ENCODE results near the gene SLC2A6. TPM values are rescaled to one million over a fixed set of nuclear protein-coding genes. Genes with fewer than 3 reads are reported as not detected.

SLC2A6 gene
- total and polyA plus RNA-seq, 10 of the 15 experiments (the other 5 are each of a cell fraction or from before 2014, with no cell fraction given) = 1.1 to 37.9 (median 18.3) TPM

DNA sequence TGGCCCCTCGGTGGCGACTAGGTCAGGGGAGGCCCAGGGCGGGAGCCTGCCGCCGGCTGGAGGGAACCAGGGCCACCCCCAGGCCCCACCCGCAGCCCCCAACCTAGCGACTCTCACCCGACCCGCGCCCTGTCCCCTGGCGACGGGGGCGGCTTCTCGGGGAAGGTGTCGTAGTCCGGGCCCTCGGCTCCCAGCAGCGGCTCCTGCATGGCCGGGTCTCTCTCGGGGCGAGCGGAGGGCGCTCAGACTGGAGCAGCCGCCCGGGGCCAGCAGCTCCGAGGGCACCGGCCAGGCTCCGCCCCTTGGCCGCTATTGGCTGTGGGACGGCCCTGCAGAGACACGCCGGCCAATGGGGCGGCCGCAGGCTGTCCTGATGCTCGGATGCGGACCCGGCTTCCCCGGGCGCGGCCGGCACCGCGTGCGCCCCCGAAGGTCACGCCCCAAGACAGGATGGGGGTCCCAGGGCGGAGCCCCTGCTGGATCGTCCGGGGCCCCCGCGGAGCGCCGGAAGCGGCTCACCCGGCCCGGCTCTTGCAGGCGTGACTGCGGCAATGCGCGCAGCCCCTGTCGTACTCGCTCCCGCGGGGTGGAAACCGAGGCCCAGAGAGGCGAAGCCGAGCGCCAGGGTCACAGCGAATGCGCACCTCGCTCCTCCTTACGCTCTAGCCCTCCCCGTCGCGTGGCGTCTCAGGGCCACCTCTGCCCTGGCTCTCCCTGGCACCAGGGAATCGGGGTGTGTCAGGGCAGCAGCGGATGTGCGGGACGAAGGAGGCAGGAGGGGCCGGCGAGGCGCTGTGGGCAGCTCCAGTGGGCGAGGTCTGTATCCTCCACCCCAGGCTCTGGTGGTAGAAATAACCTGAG lies at the start of gene SLC2A6 (continued):
- TF ChIP-seq TARDBP (IDR thresholded peaks at IDR 0.05; ENCODE audit: borderline replicate concordance) (no peak), TAF1 (IDR thresholded peaks at IDR 0.05; ENCODE audit: borderline replicate concordance, low read depth, low read length) (peak; percentile 59; the same call in 1 of the 2 replicates), BACH1 (IDR thresholded peaks at IDR 0.05; ENCODE audit: borderline replicate concordance) (0 out of 2 replicates have a peak, but pooled peaks have one; percentile 24), IKZF2 (IDR thresholded peaks at IDR 0.05) (no peak), ESRRA (IDR thresholded peaks at IDR 0.05; ENCODE audit: low read length) (no peak), PAX8 (IDR thresholded peaks at IDR 0.05) (no peak), ASH2L (IDR thresholded peaks at IDR 0.05; ENCODE audit: borderline replicate concordance, low read depth) (no peak), TCF12 (IDR thresholded peaks at IDR 0.05; ENCODE audit: low read depth, low read length) (no peak), ZNF384 (IDR thresholded peaks at IDR 0.05; ENCODE audit: borderline replicate concordance, low read depth, low read length) (no peak), BHLHE40 (IDR thresholded peaks at IDR 0.05; ENCODE audit: borderline replicate concordance in 1 of 2, low read depth in 2 of 2, low read length in 1 of 2) (peak in 1 of 2 experiments; percentile 64; a peak in 2 of 4 replicates), GABPA (IDR thresholded peaks at IDR 0.05; ENCODE audit: low read depth) (no peak), BMI1 (IDR thresholded peaks at IDR 0.05; ENCODE audit: borderline replicate concordance) (no peak), BCL11A (IDR thresholded peaks at IDR 0.05; ENCODE audit: low read depth, low read length) (no peak), PAX5 (IDR thresholded peaks at IDR 0.05; ENCODE audit: borderline replicate concordance, low read depth, low read length) (peak; percentile 33; the same call in 1 of the 2 replicates)
- TF ChIP-seq, protein P1, sequence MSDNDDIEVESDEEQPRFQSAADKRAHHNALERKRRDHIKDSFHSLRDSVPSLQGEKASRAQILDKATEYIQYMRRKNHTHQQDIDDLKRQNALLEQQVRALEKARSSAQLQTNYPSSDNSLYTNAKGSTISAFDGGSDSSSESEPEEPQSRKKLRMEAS (IDR thresholded peaks at IDR 0.05; ENCODE audit: low read depth, low read length) = peak; percentile 63
- TF ChIP-seq, protein P2, sequence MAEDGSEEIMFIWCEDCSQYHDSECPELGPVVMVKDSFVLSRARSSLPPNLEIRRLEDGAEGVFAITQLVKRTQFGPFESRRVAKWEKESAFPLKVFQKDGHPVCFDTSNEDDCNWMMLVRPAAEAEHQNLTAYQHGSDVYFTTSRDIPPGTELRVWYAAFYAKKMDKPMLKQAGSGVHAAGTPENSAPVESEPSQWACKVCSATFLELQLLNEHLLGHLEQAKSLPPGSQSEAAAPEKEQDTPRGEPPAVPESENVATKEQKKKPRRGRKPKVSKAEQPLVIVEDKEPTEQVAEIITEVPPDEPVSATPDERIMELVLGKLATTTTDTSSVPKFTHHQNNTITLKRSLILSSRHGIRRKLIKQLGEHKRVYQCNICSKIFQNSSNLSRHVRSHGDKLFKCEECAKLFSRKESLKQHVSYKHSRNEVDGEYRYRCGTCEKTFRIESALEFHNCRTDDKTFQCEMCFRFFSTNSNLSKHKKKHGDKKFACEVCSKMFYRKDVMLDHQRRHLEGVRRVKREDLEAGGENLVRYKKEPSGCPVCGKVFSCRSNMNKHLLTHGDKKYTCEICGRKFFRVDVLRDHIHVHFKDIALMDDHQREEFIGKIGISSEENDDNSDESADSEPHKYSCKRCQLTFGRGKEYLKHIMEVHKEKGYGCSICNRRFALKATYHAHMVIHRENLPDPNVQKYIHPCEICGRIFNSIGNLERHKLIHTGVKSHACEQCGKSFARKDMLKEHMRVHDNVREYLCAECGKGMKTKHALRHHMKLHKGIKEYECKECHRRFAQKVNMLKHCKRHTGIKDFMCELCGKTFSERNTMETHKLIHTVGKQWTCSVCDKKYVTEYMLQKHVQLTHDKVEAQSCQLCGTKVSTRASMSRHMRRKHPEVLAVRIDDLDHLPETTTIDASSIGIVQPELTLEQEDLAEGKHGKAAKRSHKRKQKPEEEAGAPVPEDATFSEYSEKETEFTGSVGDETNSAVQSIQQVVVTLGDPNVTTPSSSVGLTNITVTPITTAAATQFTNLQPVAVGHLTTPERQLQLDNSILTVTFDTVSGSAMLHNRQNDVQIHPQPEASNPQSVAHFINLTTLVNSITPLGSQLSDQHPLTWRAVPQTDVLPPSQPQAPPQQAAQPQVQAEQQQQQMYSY (CRISPR knock-in tag; IDR thresholded peaks at IDR 0.05) = no peak
- TF ChIP-seq, protein P3, sequence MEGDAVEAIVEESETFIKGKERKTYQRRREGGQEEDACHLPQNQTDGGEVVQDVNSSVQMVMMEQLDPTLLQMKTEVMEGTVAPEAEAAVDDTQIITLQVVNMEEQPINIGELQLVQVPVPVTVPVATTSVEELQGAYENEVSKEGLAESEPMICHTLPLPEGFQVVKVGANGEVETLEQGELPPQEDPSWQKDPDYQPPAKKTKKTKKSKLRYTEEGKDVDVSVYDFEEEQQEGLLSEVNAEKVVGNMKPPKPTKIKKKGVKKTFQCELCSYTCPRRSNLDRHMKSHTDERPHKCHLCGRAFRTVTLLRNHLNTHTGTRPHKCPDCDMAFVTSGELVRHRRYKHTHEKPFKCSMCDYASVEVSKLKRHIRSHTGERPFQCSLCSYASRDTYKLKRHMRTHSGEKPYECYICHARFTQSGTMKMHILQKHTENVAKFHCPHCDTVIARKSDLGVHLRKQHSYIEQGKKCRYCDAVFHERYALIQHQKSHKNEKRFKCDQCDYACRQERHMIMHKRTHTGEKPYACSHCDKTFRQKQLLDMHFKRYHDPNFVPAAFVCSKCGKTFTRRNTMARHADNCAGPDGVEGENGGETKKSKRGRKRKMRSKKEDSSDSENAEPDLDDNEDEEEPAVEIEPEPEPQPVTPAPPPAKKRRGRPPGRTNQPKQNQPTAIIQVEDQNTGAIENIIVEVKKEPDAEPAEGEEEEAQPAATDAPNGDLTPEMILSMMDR (IDR thresholded peaks at IDR 0.05 in 2 of 3, conservative IDR thresholded peaks at IDR 0.05 in 1 of 3; ENCODE audit: control insufficient read depth in 2 of 3, extremely low read depth in 1 of 3, insufficient read depth in 1 of 3, low read depth in 3 of 3, low read length in 3 of 3) = no peak
- TF ChIP-seq, protein P4, sequence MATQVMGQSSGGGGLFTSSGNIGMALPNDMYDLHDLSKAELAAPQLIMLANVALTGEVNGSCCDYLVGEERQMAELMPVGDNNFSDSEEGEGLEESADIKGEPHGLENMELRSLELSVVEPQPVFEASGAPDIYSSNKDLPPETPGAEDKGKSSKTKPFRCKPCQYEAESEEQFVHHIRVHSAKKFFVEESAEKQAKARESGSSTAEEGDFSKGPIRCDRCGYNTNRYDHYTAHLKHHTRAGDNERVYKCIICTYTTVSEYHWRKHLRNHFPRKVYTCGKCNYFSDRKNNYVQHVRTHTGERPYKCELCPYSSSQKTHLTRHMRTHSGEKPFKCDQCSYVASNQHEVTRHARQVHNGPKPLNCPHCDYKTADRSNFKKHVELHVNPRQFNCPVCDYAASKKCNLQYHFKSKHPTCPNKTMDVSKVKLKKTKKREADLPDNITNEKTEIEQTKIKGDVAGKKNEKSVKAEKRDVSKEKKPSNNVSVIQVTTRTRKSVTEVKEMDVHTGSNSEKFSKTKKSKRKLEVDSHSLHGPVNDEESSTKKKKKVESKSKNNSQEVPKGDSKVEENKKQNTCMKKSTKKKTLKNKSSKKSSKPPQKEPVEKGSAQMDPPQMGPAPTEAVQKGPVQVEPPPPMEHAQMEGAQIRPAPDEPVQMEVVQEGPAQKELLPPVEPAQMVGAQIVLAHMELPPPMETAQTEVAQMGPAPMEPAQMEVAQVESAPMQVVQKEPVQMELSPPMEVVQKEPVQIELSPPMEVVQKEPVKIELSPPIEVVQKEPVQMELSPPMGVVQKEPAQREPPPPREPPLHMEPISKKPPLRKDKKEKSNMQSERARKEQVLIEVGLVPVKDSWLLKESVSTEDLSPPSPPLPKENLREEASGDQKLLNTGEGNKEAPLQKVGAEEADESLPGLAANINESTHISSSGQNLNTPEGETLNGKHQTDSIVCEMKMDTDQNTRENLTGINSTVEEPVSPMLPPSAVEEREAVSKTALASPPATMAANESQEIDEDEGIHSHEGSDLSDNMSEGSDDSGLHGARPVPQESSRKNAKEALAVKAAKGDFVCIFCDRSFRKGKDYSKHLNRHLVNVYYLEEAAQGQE (IDR thresholded peaks at IDR 0.05; ENCODE audit: low read depth, low read length) = no peak
